Measurements from ENCODE around the gene ZNF212. TPM values are rescaled to one million over a fixed set of nuclear protein-coding genes. Genes with fewer than 3 reads are reported as not detected.

The ZNF212 gene
- total and polyA plus RNA-seq, 9 of the 15 experiments (the other 6 are each of a cell fraction or from before 2014, with no cell fraction given) = 1.8 to 21.4 (median 7.2) TPM

- no peak for TF ChIP-seq HOMEZ (CRISPR knock-in tag; IDR thresholded peaks at IDR 0.05)
- no peak for TF ChIP-seq RBM17 (IDR thresholded peaks at IDR 0.05; ENCODE audit: borderline replicate concordance, low read depth, low read length)
- no peak for TF ChIP-seq SFPQ (IDR thresholded peaks at IDR 0.05; ENCODE audit: low read depth, low read length)
- TF ChIP-seq CHCHD3 (CRISPR knock-in tag; IDR thresholded peaks at IDR 0.05) = peak; percentile 38; the same call in 1 of the 2 replicates
- TF ChIP-seq ZNF282 (CRISPR knock-in tag; IDR thresholded peaks at IDR 0.05) = peak; percentile 79; the same call in 1 of the 2 replicates
- no peak; the same call in 1 of the 2 replicates for TF ChIP-seq ETV1 (tag; conservative IDR thresholded peaks at IDR 0.05; ENCODE audit: low read depth)
- TF ChIP-seq ZHX1 (conservative IDR thresholded peaks at IDR 0.05; ENCODE audit: low read length) = peak; percentile 87; the same call in 1 of the 2 replicates
- TF ChIP-seq ZNF12 (CRISPR knock-in tag; IDR thresholded peaks at IDR 0.05) = no peak
- no peak for TF ChIP-seq CSDE1 (IDR thresholded peaks at IDR 0.05)
- TF ChIP-seq TGIF2 (CRISPR knock-in tag; IDR thresholded peaks at IDR 0.05) = 0 out of 2 replicates have a peak, but pooled peaks have one; percentile 52
- peak in 1 of 3 experiments; percentile 76; a peak in 1 of 6 replicates for TF ChIP-seq ZBTB11 (CRISPR knock-in tag; IDR thresholded peaks at IDR 0.05)
- no peak for TF ChIP-seq CREBBP (IDR thresholded peaks at IDR 0.05; ENCODE audit: low read depth, low read length)
- 0 out of 2 replicates have a peak, but pooled peaks have one; percentile 14 for TF ChIP-seq CBFA2T3 (IDR thresholded peaks at IDR 0.05)
- no peak for TF ChIP-seq PYGO2 (tag; IDR thresholded peaks at IDR 0.05)
- TF ChIP-seq ARID2 (IDR thresholded peaks at IDR 0.05) = no peak
- TF ChIP-seq BHLHE40 (IDR thresholded peaks at IDR 0.05; ENCODE audit: low read length) = peak; percentile 60; the same call in 1 of the 2 replicates
Measured at GRCh38 chr7:149195180-149196150, 44.0 kb upstream of the ZNF212 start, which contains the start of gene ZNF282 (continued).

Measured in K562 (cell line).